LNCaP clone FGC (cell line): ENCODE data around the gene LSP1.

Experiments
- DNase-seq: peaks from one replicate; pipeline ENCODE4 v3.0.0-alpha.2; 2011; ENCODE audit warnings: low read depth
- H3K4me3 ChIP-seq: 2 replicates; pipeline ENCODE4 v1.5.1; 2011; ENCODE audit warnings: mild to moderate bottlenecking, low read depth, low read length, control low read depth
- CTCF ChIP-seq: IDR thresholded peaks from 2 replicates; pipeline ENCODE4 v1.5.1; 2012; ENCODE audit warnings: mild to moderate bottlenecking; ENCODE audit not compliant: control insufficient read depth, insufficient read depth; ENCODE audit errors: extremely low read depth

The LSP1 gene

DNA sequence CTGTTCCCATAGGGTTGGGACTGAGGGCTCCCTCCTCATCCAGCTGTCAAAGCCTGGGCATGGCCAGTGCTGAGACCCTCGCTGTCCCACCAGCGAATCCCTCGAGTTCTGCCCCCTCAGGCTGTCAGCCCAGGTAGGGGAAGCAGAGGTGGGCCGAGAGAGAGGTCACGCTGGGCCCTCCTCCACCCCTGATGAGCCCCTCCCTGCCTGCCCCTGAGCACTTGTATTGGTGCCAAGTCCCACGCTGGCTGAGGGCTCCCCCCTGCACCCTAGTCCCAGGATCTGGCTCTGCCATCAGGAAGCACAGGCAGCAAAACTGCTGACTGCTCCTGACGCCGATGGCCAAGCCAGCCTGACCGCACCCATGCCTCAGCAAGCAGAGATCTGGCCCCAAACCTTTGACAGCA, 35.5 kb downstream of the LSP1 start:
- H3K4me3 ChIP-seq, result no peak overlapping the region
- no peak for TF ChIP-seq CTCF
- DNase-seq, result no peak

DNA sequence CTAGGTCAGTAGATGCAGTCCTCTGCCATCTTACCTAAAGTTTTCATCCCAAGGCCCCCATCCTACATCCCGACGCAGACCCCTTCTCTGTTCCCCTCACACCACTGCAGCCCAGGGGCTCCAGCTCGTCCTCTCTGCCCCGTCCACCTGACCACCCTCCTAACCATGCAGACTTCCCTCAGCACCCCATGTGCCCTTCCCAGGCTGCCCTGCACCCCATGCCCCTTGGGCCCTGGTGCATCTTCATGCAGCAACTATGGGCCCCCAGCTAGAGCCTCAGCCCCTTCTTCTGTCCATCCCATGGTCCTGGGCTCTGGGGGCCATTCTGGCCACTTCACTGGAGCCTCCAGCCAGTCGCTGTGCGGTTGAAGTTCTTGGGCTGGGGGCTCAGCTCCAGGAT, 35.9 kb downstream of the LSP1 start:
- DNase-seq, result no peak
- no peak overlapping the region for H3K4me3 ChIP-seq
- no peak for TF ChIP-seq CTCF

DNA sequence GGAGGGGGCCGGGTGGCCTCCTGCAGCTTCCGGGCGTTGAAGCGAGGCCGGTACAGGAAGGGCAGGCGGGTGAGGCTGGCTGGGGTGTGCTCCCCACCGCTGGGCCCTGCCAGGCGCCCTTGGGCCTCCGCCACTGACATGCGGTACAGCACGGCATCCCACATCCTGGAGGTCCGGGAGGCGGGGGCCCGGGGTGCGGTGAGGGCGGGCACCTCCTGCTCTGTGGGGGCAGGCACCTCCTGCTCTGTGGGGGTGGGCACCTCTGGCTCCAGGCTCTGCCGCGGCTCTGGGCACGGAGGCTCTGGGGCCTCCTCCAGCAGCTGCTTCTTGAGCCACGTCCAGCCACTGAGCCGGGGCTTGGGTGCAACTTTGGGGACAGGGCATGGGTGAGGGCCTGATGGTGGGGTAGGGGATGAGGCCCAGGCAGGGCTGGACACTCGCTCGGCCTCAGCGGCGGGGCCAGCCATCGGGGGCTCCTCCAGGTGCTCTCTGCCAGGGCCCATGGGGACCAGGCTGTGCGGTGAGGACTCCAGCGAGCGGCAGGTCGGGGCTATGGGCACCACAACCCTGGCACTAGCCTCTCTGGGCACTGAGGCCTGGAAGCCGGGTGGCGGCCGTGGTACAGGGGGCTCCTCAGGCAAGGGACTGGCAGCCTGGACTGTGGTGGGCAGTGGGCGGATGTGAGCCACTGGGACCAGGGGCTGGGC, 36.5 kb downstream of the LSP1 start:
- TF ChIP-seq CTCF, result no peak
- H3K4me3 ChIP-seq, result no peak overlapping the region
- no peak for DNase-seq

DNA sequence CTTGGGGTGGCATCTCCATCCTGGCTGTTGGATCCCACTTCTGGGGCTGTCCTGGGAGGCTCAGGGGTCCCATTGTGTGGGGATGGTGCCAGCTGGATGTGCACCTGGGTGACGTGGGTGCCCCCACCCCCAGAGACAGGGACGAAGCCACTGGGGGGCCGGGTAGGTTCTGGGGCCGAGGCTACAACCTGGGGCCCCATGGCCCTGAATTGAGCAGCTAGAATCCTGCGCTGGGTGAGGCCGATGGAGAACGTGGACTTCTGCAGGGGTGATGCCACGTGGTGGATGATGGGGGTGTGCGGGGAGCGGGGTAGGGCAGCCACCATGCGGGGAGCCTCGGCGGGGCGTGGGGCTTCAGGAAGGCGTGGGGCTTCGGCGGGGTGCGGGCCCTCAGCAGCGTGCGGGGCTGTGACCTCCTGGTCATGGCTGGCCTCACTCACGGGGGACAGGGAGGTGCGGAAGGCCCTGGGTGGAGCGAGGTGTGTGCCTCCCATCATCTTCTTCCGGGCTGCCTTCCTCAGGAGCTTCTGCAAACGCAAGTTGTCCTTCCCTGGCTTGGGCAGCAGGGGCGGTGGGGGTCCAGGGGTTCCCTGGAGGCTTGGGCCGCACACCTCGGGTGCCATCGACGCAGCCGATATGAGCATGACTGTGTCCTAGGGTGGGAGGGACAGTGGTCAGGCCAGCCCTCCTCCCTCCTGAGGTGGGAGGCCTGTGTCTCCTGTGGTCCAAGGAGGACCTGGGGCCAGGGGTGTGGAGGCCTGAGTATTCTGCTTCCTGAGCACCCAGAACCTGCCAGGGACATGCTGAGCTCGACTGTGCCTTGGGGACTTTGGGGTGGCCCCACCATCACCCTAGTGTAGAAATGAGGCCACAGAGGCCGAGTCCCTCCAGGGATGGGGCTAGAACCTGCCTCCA, 37.3 kb downstream of the LSP1 start:
- DNase-seq, result no peak
- TF ChIP-seq CTCF, result no peak
- no peak overlapping the region for H3K4me3 ChIP-seq

DNA sequence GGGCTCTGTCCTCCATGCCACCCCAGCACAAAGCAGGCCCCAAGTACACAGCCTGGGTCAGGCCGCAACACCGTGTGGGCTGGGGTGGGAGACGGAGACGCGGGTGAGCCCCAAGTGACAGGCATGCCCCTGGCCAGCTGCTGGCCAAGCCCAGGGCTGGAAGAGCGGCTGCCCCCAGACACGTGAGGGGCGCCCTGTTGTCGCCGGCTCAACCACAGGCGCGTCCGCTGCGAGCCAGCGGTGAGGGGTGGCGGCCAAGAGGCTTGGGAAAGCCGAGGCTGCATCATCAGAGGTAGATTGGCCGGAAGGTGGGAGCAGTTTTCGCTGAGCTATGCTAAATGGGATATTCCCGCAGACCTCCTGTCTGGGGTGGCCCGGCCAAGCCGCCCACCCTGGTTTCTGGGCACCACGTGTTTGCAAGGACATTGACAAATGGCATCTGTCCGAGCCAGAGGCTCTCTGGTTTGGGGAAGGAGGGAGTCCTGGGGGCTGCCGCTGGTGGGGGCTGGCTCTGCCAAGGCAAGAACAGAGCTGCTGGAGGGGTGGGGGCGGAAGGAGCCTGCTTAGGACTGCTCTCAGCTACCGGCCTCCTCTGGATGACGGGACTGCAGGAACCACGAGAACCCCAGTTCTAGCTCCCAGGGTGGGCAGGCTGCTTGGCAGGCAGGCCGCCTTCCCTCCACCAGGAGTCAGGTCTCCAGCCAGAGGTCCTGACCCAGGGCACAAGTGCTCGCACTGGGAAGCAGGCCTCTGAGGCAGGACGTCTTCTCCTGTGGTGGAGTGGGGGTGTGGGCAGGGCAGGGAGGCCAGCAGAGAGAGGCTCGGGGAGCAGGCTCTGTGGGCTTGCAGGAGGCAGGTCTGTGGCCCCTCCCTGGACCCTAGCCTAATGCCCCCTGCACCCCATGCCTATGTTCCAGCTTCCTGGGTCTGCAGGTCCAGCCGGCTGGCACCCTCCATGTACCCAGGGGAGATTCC, 38.3 kb downstream of the LSP1 start:
- no peak overlapping the region for H3K4me3 ChIP-seq
- no peak for TF ChIP-seq CTCF
- DNase-seq, result no peak

GRCh38 chr11:1891831-1892115, 38.9 kb downstream of the LSP1 start, which contains the start of gene PRR33:
PRR33 (minus strand) TSS chr11:1891895; CDS start chr11:1890584, 1,311 bp downstream.
- H3K4me3 ChIP-seq, result no peak within 1 kb of the TSS
- no peak for TF ChIP-seq CTCF
- no peak for DNase-seq
